ENCODE measurements around the gene SLC17A1. TPM values are rescaled to one million over a fixed set of nuclear protein-coding genes. Genes with fewer than 3 reads are reported as not detected.

The SLC17A1 gene
- total and polyA plus RNA-seq, 4 donors: not detected

DNA sequence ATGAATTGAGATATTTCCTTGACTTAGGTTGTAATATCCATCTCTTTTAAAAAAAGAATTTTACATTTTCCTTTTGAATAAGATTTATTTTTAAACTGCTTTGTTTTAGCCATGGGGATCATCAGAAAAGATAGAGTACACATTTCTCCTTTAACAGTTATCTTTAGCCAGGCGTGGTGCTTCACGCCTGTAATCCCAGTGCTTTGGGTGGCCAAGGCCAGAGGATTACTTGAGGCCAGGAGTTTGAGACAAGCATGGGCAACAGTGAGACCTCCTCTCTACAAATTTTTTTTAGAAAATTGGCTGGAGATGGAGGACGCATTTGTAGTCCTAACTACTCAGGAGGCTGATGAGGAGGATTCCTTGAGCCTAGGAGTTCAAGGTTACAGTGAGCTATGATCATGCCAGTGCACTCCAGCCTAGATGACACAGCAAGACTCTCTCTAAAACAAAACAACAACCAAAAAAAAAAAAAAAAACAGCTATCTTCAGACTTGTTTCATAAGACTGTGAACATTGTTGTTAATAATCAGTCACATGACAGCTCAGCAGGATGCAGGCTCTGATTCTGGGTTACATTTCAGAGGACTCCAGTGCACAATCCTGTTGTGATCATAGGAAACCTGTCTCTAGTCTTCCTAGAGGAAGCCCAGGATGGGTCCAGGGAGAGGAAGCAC lies 44.2 kb upstream of the SLC17A1 start:
- Histone ChIP-seq H3K27me3 (ENCODE audit: control insufficient read depth in 3 of 3, insufficient read depth in 3 of 3, low read length in 2 of 3) (peaks cover 0 to 2% (median 0%) of the 10 kb centered on the region in 3 donors), H3K36me3 (ENCODE audit: control insufficient read depth in 4 of 4, insufficient read depth in 4 of 4, low read length in 4 of 4) (no peaks in the 10 kb centered on the region), H3K4me1 (ENCODE audit: control insufficient read depth in 5 of 5, insufficient read depth in 5 of 5, low read length in 5 of 5) (no peaks in the 10 kb centered on the region), H3K9me3 (ENCODE audit: control insufficient read depth in 4 of 4, insufficient read depth in 3 of 4, low read length in 3 of 4) (no peaks in the 10 kb centered on the region), H3K9ac (ENCODE audit: insufficient read depth in 1 of 2, low read length in 2 of 2) (no peak overlapping the region), H3K4me3 (no peak overlapping the region), H3K27ac (ENCODE audit: low read depth in 1 of 2, low read length in 1 of 2) (no peak overlapping the region)
- TF ChIP-seq, protein P1, sequence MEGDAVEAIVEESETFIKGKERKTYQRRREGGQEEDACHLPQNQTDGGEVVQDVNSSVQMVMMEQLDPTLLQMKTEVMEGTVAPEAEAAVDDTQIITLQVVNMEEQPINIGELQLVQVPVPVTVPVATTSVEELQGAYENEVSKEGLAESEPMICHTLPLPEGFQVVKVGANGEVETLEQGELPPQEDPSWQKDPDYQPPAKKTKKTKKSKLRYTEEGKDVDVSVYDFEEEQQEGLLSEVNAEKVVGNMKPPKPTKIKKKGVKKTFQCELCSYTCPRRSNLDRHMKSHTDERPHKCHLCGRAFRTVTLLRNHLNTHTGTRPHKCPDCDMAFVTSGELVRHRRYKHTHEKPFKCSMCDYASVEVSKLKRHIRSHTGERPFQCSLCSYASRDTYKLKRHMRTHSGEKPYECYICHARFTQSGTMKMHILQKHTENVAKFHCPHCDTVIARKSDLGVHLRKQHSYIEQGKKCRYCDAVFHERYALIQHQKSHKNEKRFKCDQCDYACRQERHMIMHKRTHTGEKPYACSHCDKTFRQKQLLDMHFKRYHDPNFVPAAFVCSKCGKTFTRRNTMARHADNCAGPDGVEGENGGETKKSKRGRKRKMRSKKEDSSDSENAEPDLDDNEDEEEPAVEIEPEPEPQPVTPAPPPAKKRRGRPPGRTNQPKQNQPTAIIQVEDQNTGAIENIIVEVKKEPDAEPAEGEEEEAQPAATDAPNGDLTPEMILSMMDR (IDR thresholded peaks at IDR 0.05; ENCODE audit: control extremely low read depth, extremely low read depth): no peak
- 92 to 94% methylated on average over 3 of the region's 3 CpGs for WGBS, 2 donors
- no peak for ATAC-seq (ENCODE audit: insufficient read depth, low FRiP score)
- DNase-seq: no peak

DNA sequence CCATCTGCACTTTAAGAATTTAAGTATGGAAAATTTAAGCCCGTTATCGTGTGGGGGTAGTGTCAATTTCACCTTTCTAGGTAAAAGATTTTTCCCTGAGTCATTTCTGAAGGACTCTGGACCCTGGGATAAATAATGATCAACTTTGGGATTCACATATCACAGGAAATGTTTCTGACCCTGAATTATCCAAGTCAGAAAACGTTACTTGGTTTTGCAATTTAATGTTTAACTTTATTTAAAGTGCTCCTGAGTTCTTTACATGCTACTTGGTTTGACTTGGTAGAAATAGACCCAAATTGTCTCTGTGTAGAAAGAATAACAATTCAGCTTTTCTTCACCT lies 43.7 kb upstream of the SLC17A1 start:
- H3K36me3 ChIP-seq (ENCODE audit: control insufficient read depth in 4 of 4, insufficient read depth in 4 of 4, low read length in 4 of 4): no peaks in the 10 kb centered on the region
- no peak overlapping the region for H3K9ac ChIP-seq (ENCODE audit: insufficient read depth in 1 of 2, low read length in 2 of 2)
- H3K4me3 ChIP-seq: no peak overlapping the region
- WGBS, 2 donors: 73 to 82% methylated on average over 3 of the region's 3 CpGs
- H3K9me3 ChIP-seq (ENCODE audit: control insufficient read depth in 4 of 4, insufficient read depth in 3 of 4, low read length in 3 of 4): no peaks in the 10 kb centered on the region
- H3K27ac ChIP-seq (ENCODE audit: low read depth in 1 of 2, low read length in 1 of 2): no peak overlapping the region
- ATAC-seq (ENCODE audit: insufficient read depth, low FRiP score) (no peak), DNase-seq (no peak)
- H3K4me1 ChIP-seq (ENCODE audit: control insufficient read depth in 5 of 5, insufficient read depth in 5 of 5, low read length in 5 of 5): no peaks in the 10 kb centered on the region
- peaks cover 0 to 2% (median 0%) of the 10 kb centered on the region in 3 donors for H3K27me3 ChIP-seq (ENCODE audit: control insufficient read depth in 3 of 3, insufficient read depth in 3 of 3, low read length in 2 of 3)
- TF ChIP-seq, protein P1 (IDR thresholded peaks at IDR 0.05; ENCODE audit: control extremely low read depth, extremely low read depth): no peak

DNA sequence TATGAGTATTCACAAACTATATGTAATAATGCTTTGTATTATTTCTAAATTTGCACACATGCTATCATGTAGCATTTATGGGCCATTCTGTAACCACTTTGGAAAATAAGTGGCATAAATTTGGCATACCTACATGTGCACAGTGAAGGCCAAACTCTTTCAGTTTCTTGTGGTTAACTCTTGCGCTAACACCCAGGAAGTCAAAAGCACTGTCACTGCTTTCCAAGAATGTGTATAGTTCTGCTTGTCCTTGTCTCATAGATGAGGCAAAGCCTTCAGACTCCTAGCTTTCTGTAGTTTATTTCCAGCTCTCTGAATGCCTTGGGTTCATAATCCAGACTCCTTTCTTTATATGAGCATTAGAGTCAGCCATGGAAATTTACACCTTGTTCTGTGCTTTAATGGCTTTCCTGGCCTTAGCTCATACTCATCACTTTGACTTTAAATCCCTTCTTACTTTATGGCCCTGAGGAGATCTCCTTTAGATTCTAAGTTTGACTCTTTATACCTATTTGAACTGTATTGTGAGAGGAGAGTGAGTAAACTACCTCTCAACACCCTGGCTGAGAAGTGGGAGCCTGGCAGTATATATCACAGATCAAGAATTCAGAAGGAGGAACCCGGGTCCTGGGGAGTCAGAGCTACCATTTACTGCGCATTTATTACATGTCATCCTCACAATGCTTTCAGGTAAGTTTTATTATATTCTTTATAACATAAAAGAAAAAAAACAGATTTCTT lies 43.1 kb upstream of the SLC17A1 start:
- ATAC-seq (ENCODE audit: insufficient read depth, low FRiP score) (no peak), DNase-seq (no peak)
- 67 to 79% methylated on average over 3 of the region's 3 CpGs for WGBS, 2 donors
- TF ChIP-seq, protein P1 (IDR thresholded peaks at IDR 0.05; ENCODE audit: control extremely low read depth, extremely low read depth): no peak
- no peaks in the 10 kb centered on the region for H3K4me1 ChIP-seq (ENCODE audit: control insufficient read depth in 5 of 5, insufficient read depth in 5 of 5, low read length in 5 of 5)
- no peak overlapping the region for H3K27ac ChIP-seq (ENCODE audit: low read depth in 1 of 2, low read length in 1 of 2)
- H3K9ac ChIP-seq (ENCODE audit: insufficient read depth in 1 of 2, low read length in 2 of 2): no peak overlapping the region
- peaks cover 0 to 2% (median 0%) of the 10 kb centered on the region in 3 donors for H3K27me3 ChIP-seq (ENCODE audit: control insufficient read depth in 3 of 3, insufficient read depth in 3 of 3, low read length in 2 of 3)
- H3K36me3 ChIP-seq (ENCODE audit: control insufficient read depth in 4 of 4, insufficient read depth in 4 of 4, low read length in 4 of 4): no peaks in the 10 kb centered on the region
- H3K9me3 ChIP-seq (ENCODE audit: control insufficient read depth in 4 of 4, insufficient read depth in 3 of 4, low read length in 3 of 4): no peaks in the 10 kb centered on the region
- no peak overlapping the region for H3K4me3 ChIP-seq

Measured in lung (tissue), 12 donors.